GM20000 (cell line): ENCODE measurements around the gene ARVCF.

Experiments used
- DNase-seq: peaks from one replicate; pipeline ENCODE4 v3.0.0; 2012; ENCODE audit warnings: low spot score
- TF ChIP-seq, protein P1 (sequence below): IDR thresholded peaks from 2 replicates; pipeline ENCODE4 v1.5.1; 2012; ENCODE audit warnings: mild to moderate bottlenecking, control low read depth; ENCODE audit errors: extremely low read depth, missing control alignments

Gene ARVCF

DNA sequence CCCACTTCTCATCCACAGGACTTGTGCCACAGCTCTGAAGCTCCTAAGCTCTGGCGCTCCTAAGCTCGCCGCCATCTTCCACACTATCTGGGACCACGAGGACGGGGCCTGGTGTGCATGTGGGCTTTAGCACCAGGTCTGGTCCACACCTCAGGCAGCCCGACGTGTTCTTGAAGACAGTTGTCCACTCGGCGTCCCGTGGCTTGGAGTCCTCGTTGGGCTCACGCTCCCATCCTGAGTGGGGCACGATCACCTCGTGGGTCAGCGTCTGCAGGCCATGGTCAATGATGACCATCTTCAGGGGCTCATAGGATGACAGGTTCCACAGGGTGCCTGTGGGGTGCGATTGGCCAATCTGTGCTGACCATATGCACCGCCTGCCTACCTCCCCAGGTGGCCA is 37.9 kb downstream of the ARVCF start:
- TF ChIP-seq, protein P1, sequence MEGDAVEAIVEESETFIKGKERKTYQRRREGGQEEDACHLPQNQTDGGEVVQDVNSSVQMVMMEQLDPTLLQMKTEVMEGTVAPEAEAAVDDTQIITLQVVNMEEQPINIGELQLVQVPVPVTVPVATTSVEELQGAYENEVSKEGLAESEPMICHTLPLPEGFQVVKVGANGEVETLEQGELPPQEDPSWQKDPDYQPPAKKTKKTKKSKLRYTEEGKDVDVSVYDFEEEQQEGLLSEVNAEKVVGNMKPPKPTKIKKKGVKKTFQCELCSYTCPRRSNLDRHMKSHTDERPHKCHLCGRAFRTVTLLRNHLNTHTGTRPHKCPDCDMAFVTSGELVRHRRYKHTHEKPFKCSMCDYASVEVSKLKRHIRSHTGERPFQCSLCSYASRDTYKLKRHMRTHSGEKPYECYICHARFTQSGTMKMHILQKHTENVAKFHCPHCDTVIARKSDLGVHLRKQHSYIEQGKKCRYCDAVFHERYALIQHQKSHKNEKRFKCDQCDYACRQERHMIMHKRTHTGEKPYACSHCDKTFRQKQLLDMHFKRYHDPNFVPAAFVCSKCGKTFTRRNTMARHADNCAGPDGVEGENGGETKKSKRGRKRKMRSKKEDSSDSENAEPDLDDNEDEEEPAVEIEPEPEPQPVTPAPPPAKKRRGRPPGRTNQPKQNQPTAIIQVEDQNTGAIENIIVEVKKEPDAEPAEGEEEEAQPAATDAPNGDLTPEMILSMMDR: no peak
- no peak for DNase-seq

DNA sequence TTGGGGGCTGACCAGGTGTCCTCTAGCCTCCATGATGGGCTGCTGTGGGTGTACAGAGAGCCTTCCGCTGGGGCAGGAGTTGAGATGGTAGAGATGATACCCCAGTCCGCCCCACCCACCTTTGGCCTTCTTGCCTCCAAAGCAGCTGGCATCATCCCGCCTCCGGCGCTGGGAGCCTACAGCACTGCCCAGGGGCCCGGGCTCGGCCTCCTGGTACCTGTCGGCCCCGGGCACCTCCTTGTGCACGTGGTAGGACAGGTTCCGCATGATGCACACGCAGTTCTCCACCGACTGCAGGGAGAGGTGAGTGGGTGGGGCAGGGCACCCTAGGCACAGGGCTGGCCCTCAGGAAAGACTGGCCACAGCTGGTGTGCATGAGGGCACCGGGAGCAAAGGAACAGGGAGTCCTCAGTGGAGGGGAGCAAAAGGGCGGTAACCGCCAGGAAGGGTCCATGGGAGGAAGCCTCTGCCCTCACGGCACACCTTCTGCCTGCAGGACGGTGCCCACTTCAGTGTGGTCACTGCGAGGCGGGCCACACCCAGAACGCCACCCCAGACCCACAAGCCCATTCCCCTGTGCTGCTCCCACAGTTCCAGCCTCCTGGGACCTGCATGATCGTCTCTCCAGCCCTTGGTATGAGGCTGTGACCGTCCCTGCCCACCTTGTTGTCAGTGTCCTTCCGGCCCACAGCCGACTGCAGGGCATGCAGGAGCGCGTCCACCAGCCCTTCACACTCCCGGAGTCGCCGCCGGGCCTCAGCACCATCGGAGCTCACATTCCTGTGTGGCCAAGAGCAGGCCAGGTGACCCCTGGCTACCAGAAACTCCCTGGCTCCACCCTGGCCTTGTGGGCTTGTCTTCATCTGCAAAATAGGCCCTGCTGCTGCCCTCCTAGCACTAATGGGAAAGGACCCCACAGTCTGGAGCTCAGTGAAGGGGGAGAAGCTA is 39.1 kb downstream of the ARVCF start:
- no peak for DNase-seq
- TF ChIP-seq, protein P1: no peak

- TF ChIP-seq, protein P1: no peak
- no peak for DNase-seq
Observed at GRCh38 chr22:19976671-19977070, 40.0 kb downstream of the ARVCF start.

DNA sequence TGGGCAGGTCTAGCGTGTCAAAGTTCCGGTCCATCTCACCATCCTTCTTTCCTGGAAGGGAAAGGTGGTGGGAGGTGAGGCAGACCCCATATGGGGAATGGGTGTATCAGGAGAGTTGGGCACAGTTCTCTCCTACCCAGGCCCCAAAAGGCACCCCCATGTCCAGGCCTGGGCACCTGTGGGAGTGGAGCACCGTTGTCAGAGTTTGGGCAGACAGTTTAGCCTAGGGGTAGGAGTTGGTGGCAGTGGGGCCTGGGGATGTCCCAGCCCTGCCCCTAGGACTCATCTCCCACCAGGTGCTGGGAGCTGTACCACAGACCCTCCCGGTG is 41.0 kb downstream of the ARVCF start:
- TF ChIP-seq, protein P1: no peak
- DNase-seq: no peak

DNA sequence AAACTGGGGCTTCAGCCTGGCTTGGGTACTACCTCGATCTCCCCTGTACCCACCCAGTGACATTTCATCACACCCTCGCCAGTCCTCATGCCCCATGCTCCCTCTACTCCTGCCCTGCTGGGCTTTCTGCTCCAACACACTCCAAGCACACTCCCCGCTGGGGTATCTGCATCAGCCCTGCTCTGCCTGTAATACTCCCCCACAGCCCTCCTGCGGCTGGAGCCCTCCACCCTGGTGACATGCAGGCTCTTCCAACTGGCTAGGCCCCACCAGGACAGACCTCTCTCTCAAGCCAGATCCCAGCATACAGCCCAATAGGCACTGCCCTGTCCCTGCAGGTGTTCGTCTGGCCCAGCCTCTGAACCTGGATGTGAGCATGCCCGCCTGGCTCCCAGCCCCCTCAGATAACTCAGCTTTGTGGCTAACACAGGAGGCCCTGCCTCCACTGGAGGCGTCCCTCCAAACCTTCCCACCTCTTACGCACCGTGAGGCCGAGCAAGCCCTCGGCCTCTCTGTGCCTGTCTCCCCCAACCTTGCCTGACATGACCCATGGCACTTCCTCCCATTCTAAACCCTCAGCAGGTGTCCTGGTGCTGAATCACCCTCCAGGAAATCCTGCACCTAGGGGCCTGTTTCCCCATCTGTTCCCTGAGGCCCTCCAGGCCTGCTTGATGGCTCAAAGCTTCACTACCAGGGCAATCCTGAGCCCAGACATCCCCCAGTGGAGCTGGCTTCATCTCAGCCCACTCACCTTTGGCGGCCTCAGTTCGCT is 41.5 kb downstream of the ARVCF start:
- DNase-seq: no peak
- TF ChIP-seq, protein P1: no peak

DNA sequence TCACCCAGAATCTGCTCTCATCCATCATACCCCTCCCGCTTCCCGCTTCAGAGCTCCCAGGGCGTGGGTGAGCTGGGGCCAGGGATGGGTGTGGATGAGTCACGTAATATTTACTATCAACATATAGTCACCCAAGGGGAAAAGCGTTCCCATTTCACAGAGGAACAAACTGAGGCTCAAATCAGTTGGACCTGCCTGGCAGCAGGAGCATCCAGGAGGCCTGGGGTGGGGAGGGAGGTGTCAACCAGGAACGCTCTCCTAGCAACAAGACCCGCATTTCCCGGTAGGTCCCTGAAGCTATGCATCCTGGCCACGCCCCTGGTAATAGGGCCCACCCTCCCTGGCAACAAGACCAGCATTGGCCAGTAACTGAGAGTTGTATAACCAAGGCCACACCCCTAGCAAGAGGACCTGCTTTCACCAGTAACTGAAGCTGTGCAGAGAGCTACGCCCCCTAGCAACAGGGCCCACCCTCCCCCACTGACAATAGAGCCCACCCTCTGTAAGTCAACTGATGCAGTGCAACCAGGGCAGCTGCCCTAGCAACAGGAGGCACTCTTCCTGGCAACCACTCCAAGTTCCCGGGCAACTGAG is 42.3 kb downstream of the ARVCF start:
- DNase-seq: peak; percentile 83
- TF ChIP-seq, protein P1: no peak

DNA sequence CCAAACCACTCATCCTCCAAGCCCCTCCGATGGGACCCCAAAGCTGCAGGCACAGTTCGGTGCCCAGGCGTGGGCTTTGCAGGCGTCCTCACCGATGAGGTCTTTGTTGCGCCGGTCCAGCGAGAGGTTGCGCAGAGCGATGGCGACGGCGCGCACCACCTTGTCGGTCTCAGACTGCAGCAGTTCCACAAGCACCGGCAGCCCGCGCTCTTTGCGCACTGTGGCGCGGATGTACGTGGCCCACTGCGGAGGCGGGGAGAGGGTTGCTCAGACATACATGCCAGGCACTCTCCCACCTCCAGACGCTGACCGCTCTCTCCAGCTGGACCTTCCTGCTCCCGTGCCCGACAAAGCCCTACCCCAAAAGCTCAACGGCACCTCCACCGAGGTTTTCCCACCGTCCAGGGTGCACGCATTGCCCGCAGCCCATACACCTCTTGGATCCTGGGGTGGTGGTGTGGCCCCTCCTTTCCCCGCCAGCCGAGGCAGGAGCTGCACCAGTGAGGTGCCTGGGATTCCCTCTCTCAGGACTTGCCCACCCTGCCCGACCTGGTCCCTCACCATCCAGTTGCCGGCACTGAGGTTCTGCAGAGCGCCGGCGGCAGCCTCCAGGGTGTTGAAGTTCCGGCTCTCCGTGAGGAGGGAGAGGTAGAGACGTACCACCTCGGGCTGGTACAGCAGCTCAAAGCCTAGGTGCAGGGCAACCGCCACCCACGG is 42.9 kb downstream of the ARVCF start:
- no peak for DNase-seq
- TF ChIP-seq, protein P1: no peak
